HG02610 (cell line): ENCODE measurements around the gene ZACN.

Experiments used
- ATAC-seq: cut with Tn5 transposase; IDR thresholded peaks from one replicate; pipeline ENCODE4 v1.9.1; 2021; ENCODE audit warnings: mild to moderate bottlenecking, moderate library complexity; ENCODE audit not compliant: unreplicated experiment

ZACN gene

DNA sequence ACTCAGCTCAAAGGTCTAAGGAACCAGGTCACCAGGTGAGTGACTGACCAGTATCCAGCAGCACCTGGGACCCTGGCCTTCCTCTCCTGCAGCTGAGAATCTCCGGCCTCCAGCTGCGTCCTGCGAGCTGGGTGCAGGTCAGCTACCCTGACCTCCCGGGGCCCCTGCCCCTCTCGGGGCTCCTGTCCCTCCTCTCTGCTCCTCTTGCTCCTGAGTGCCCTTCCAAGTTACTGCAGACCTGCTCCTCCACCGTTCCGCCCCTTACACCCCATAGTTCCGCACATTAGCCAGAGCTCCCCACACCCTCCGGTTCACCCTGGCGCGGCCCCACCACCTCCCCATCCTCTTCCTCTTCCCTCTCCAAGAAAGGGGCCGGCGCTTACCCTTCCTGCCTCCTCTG, 51.5 kb downstream of the ZACN start:
- no peak for ATAC-seq

DNA sequence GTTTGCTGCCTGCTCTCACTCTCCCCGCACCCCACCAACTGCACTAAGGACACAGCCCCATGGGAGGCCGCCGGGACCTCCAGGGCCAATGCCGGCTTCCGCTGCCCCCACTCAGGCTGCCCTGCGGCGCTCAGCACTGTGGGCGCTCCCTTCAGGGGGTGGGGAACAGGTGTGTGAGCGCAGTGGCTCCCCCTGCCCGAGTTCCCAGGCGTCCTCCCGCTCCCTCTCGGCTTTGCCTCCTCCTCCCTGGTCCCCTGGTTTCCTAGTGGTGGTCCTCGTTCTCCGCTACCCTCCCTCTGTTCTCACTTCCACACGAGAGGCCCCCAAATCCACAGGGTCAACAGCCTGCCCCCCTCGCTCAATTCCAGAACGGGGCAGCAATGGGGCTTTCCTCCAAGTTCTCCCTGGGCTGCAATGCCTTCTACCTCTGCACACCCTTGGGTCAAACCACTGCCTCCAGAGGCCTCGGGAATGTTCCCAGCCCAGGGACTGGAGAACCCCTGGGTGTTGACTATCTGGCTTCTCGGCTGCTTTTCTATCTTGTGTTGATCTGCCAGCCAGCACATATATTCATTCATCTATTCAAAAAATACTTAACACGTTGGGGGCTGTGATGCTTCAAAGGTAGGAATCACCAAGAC, 52.2 kb downstream of the ZACN start:
- ATAC-seq: no peak

DNA sequence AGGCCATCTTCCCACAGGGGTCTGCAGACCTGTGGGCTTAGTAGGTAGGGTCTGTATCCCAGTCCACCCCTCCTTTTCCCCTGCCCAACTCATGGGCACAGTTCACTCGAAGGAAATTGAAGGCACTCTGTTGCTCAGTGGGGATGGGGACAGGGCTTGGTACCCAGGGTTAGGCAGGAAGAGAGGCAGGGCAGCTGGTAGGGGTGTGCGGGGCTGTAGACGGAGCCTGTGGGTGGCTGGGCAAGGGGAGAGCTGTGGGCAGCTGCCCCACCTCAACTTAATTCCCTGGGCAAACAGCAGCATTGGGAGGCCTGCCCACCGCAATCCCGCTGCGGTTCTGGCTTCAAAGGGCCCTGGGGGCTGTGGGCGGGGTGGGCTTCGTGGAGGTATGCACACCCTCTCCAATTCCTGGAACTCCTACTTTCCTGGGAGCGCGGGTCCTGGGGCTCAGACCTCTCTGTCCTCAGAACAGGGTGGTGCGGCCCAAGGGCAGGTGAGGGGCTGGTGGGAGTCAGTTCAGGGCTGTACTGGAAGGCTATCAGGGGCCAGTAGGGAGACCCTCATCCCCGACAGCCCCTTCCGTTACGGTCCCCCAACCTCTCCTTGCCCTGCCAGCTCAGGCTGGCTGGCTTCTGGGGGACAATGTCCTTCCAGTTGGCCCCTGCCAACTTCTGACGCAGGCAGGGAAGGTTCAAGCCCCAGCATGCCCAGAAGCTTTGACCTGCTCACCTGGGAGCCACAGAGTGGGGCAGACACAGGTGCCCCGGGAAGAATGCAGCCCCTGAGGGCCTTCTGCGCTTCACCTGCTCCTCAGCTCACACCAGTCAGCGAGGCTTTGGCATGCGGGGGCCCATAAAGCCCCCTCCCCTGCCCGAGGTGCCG, 53.0 kb downstream of the ZACN start:
- ATAC-seq: no peak
